H1 (cell line): ENCODE results near the gene ACTBL2.

Experiments
- ATF3 ChIP-seq: IDR thresholded peaks from 2 replicates; pipeline ENCODE4 v1.6.1; 2011; ENCODE audit warnings: low read depth, mild to moderate bottlenecking, low read length; ENCODE audit not compliant: insufficient read depth
- CEBPB ChIP-seq: IDR thresholded peaks from 2 replicates; pipeline ENCODE4 v1.6.1; 2012; ENCODE audit warnings: low read depth, low read length
- EP300 ChIP-seq, 2 experiments: IDR thresholded peaks; 1 replicate in 1 of 2; 2 replicates in 1 of 2; pipeline ENCODE4 v1.6.1; 2011 to 2012; ENCODE audit warnings: low read depth in 2 of 2, low read length in 2 of 2, mild to moderate bottlenecking in 2 of 2, borderline replicate concordance in 1 of 2, inconsistent platforms in 1 of 2, moderate library complexity in 1 of 2
- EZH2 ChIP-seq: fragments of 200-600 bp; sonication (generic); IDR thresholded peaks from 2 replicates; pipeline ENCODE4 v1.7.1; 2012; ENCODE audit warnings: low read depth, mild to moderate bottlenecking, moderate library complexity, low read length, inconsistent platforms; ENCODE audit not compliant: severe bottlenecking
- KDM5A ChIP-seq: fragments of 200-600 bp; IDR thresholded peaks from 2 replicates; pipeline ENCODE4 v1.7.1; 2012; ENCODE audit warnings: mild to moderate bottlenecking, low read length, inconsistent platforms, mixed read lengths
- TAF1 ChIP-seq: IDR thresholded peaks from 2 replicates; pipeline ENCODE4 v1.6.1; 2011; ENCODE audit warnings: mild to moderate bottlenecking, low read depth, low read length

- TF ChIP-seq CEBPB (no peak), ATF3 (no peak), TAF1 (no peak), EP300 (IDR thresholded peaks at IDR 0.05; ENCODE audit: borderline replicate concordance in 1 of 2, low read depth in 2 of 2, low read length in 2 of 2) (no peak), EZH2 (no peak), KDM5A (no peak)
Observed at GRCh38 chr5:57509501-57510260, 27.1 kb upstream of the ACTBL2 start.
